Activated CD8-positive, alpha-beta T cell treated with anti-CD3 and anti-CD28 coated beads for 36 hours (primary cell): ENCODE data around the gene ZNF384. TPM values are rescaled to one million over a fixed set of nuclear protein-coding genes. Genes with fewer than 3 reads are reported as not detected.

Experiments
- ATAC-seq: fragments of 200-7000 bp; cut with Tn5 transposase; one replicate; pipeline ENCODE4 v1.10.0; 2021; ENCODE audit warnings: mild to moderate bottlenecking, moderate library complexity
- CTCF ChIA-PET: fragments of 350-600 bp; sonication (Branson Sonifier 250); formaldehyde crosslinking; loops from one replicate; lab custom pipeline; 2021; ENCODE audit warnings: antibody characterized with exemption; lab: Charles Lee
- POLR2A ChIA-PET: fragments of 350-600 bp; sonication (Branson Sonifier 250); formaldehyde crosslinking; loops from one replicate; lab custom pipeline; 2021; ENCODE audit warnings: antibody characterized with exemption; lab: Charles Lee
- DNase-seq: peaks from one replicate; pipeline ENCODE4 v3.0.0-alpha.2; 2020
- H3K27ac Mint-ChIP-seq: one replicate; pipeline ENCODE4 v1.8.0; 2021; ENCODE audit warnings: mild to moderate bottlenecking, mixed read lengths
- H3K27me3 Mint-ChIP-seq: one replicate; pipeline ENCODE4 v1.8.0; 2021; ENCODE audit warnings: mixed read lengths
- H3K36me3 Mint-ChIP-seq: one replicate; pipeline ENCODE4 v1.8.0; 2021; ENCODE audit warnings: low read depth, mixed read lengths
- H3K4me1 Mint-ChIP-seq: one replicate; pipeline ENCODE4 v1.8.0; 2021; ENCODE audit warnings: low read depth, mixed read lengths
- H3K4me3 Mint-ChIP-seq: one replicate; pipeline ENCODE4 v1.8.0; 2021; ENCODE audit warnings: mild to moderate bottlenecking, moderate library complexity, mixed read lengths
- H3K9me3 Mint-ChIP-seq: one replicate; pipeline ENCODE4 v1.8.0; 2021; ENCODE audit warnings: mixed read lengths
- CTCF ChIP-seq: fragments of 200-600 bp; IDR thresholded peaks from one replicate; pipeline ENCODE4 v1.8.0; 2022; ENCODE audit warnings: antibody characterized with exemption, mild to moderate bottlenecking
- intact Hi-C: fragments of 100-400 bp; cut with micrococcal nuclease; formaldehyde crosslinking; loops from one replicate; pipeline ENCODE4 v1.10.0; 2022
- total RNA-seq, 2 experiments: library from RNA; stranded (reverse); gene quantifications; one replicate each; pipeline ENCODE4 v1.2.3, GENCODE V29; 2021

The ZNF384 gene
- total RNA-seq, 2 experiments from 2014 or later: 55.2 to 56.7 TPM

DNA sequence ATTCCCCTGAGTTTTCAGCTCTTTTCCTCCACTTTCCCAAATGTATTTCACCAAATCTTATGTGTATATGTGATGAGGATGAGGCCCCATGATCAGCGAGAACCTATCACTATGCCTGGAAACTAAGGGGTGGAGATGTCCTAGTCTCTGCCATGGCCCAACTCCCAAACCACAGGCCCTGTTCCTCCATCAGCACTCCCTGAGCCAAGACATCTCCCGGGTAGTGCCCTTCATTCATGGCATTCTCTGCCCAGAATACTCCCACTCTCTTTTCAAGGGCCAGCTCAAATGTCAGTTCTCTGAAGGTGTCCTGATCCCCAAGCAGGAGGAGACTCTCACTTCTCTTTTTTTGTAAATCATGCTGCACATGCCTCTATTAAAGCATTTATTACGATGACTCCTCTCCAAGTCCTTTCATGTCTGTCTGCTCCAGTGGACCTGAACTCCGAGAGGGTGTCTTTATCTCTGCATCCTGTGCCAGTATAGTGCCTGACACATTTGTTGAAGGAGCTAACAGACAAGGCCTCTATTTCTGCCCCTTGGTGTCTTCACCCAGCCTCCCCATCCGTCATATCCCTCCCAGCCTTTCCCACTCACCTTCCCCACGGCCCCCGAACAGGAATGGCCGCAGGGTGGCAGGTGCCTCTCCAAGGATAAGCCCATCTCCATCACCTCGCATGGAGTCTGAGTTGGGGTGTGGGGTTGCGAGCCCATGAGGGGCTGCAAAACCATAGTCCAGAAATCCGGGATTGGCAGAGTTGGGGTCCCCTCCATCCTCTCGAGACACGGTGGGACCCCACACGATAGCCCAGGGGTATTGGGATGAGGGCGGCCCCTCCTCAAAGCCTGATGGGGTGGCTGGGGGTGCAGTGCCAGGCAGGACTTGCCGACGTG lies 7.8 kb upstream of the ZNF384 start:
- DNase-seq: no peak
- no peak for TF ChIP-seq CTCF
- no peak for ATAC-seq
- ChIA-PET POLR2A (interaction anchor here (0.8 to 2.5 kb wide), 3 partner anchors 10 to 62 kb away, joined by 4 to 7 read pairs (median 4); no protein-coding TSS in a partner anchor), CTCF (no interaction called here)
- H3K4me3 Mint-ChIP-seq: no peak overlapping the region
- no peaks in the 10 kb centered on the region for H3K9me3 Mint-ChIP-seq
- H3K36me3 Mint-ChIP-seq: no peaks in the 10 kb centered on the region
- peaks cover 28% of the 10 kb centered on the region for H3K27me3 Mint-ChIP-seq
- peaks cover 16% of the 10 kb centered on the region for H3K4me1 Mint-ChIP-seq
- intact Hi-C loops: no loop called here
- no peak overlapping the region for H3K27ac Mint-ChIP-seq

GRCh38 chr12:6695313-6696045 lies 6.3 kb upstream of the ZNF384 start:
- POLR2A ChIA-PET: interaction anchor here (0.8 to 2.5 kb wide), 3 partner anchors 12 to 156 kb away, joined by 3 to 7 read pairs (median 4); no protein-coding TSS in a partner anchor
- ATAC-seq: no peak
- TF ChIP-seq CTCF: no peak
- Mint-ChIP-seq H3K27me3 (peaks cover 15% of the 10 kb centered on the region), H3K27ac (no peak overlapping the region), H3K4me1 (peaks cover 14% of the 10 kb centered on the region), H3K9me3 (no peaks in the 10 kb centered on the region), H3K36me3 (no peaks in the 10 kb centered on the region), H3K4me3 (no peak overlapping the region)
- intact Hi-C loops: no loop called here
- CTCF ChIA-PET: interaction anchor here (0.7 to 0.9 kb wide), 2 partner anchors 82 to 156 kb away, joined by 3 read pairs; no protein-coding TSS in a partner anchor
- DNase-seq: no peak

GRCh38 chr12:6694701-6695100 lies 5.5 kb upstream of the ZNF384 start:
- ChIA-PET POLR2A (no interaction called here), CTCF (no interaction called here)
- Mint-ChIP-seq H3K4me3 (no peak overlapping the region), H3K9me3 (no peaks in the 10 kb centered on the region), H3K27ac (no peak overlapping the region), H3K4me1 (peaks cover 16% of the 10 kb centered on the region), H3K36me3 (no peaks in the 10 kb centered on the region), H3K27me3 (peaks cover 14% of the 10 kb centered on the region)
- ATAC-seq (no peak), DNase-seq (no peak)
- intact Hi-C loops: no loop called here
- TF ChIP-seq CTCF: no peak

- Mint-ChIP-seq H3K4me3 (no peak overlapping the region), H3K9me3 (no peaks in the 10 kb centered on the region), H3K36me3 (no peaks in the 10 kb centered on the region), H3K4me1 (peaks cover 10% of the 10 kb centered on the region), H3K27me3 (peaks cover 7% of the 10 kb centered on the region), H3K27ac (no peak overlapping the region)
- intact Hi-C loops: no loop called here
- no peak for DNase-seq
- ChIA-PET CTCF (interaction anchor here (2.0 kb wide), 1 partner anchor 10 kb away, joined by 9 read pairs; no protein-coding TSS in a partner anchor), POLR2A (interaction anchor here (1.3 kb wide), 1 partner anchor 174 kb away, joined by 3 read pairs; the partner anchor contains the start of gene TPI1)
- ATAC-seq: no peak
- TF ChIP-seq CTCF: no peak
These were observed 4.7 kb upstream of the ZNF384 start for GRCh38 chr12:6693832-6694355.
